Measurements from ENCODE around the gene IL12RB2. TPM values are rescaled to one million over a fixed set of nuclear protein-coding genes. Genes with fewer than 3 reads are reported as not detected.

The IL12RB2 gene
- not detected in 2 replicates for total RNA-seq (2014; rRNA removed; shearing (Covaris generic))

- no peak for DNase-seq (ENCODE audit: low spot score)
- in situ Hi-C loops (cut with HindIII; ENCODE audit: low sequenced_read_pairs) = no loop called here
Measured at GRCh38 chr1:67307251-67308060, at the start of gene IL12RB2. Gene IL12RB2 (plus strand): TSS chr1:67307873. CDS start chr1:67320369, 12,496 bp downstream.

- no peak for DNase-seq (ENCODE audit: low spot score)
- in situ Hi-C loops (cut with HindIII; ENCODE audit: low sequenced_read_pairs) = loop anchor here (10.0 kb wide), 1 partner anchor 83 kb away; no protein-coding TSS in a partner anchor
Measured at GRCh38 chr1:67261680-67262079, 46.0 kb upstream of the IL12RB2 start.

GRCh38 chr1:67262735-67263134, 44.9 kb upstream of the IL12RB2 start:
- in situ Hi-C loops (cut with HindIII; ENCODE audit: low sequenced_read_pairs) = loop anchor here (10.0 kb wide), 1 partner anchor 82 kb away; no protein-coding TSS in a partner anchor
- no peak for DNase-seq (ENCODE audit: low spot score)

GRCh38 chr1:67264152-67264551, 43.5 kb upstream of the IL12RB2 start:
- in situ Hi-C loops (cut with HindIII; ENCODE audit: low sequenced_read_pairs) = loop anchor here (10.0 kb wide), 1 partner anchor 81 kb away; no protein-coding TSS in a partner anchor
- DNase-seq (ENCODE audit: low spot score) = no peak

- in situ Hi-C loops (cut with HindIII; ENCODE audit: low sequenced_read_pairs) = loop anchor here (10.0 kb wide), 1 partner anchor 80 kb away; no protein-coding TSS in a partner anchor
- DNase-seq (ENCODE audit: low spot score) = no peak
Measured at GRCh38 chr1:67264899-67265298, 42.8 kb upstream of the IL12RB2 start.

GRCh38 chr1:67269061-67269460, 38.6 kb upstream of the IL12RB2 start:
- peak; percentile 1 for DNase-seq (ENCODE audit: low spot score)
- in situ Hi-C loops (cut with HindIII; ENCODE audit: low sequenced_read_pairs) = loop anchor here (10.0 kb wide), 1 partner anchor 76 kb away; no protein-coding TSS in a partner anchor

- in situ Hi-C loops (cut with HindIII; ENCODE audit: low sequenced_read_pairs) = no loop called here
Measured at GRCh38 chr1:67270541-67270940, 37.1 kb upstream of the IL12RB2 start.

GRCh38 chr1:67273591-67273990, 34.1 kb upstream of the IL12RB2 start:
- in situ Hi-C loops (cut with HindIII; ENCODE audit: low sequenced_read_pairs) = no loop called here
- no peak for DNase-seq (ENCODE audit: low spot score)

More at GRCh38 chr1:67270541-67270940, 37.1 kb upstream of the IL12RB2 start:
- no peak for DNase-seq (ENCODE audit: low spot score)

- in situ Hi-C loops (cut with HindIII; ENCODE audit: low sequenced_read_pairs) = no loop called here
- no peak for DNase-seq (ENCODE audit: low spot score)
Measured at GRCh38 chr1:67274623-67275325, 32.9 kb upstream of the IL12RB2 start.

- no peak for DNase-seq (ENCODE audit: low spot score)
- in situ Hi-C loops (cut with HindIII; ENCODE audit: low sequenced_read_pairs) = no loop called here
Measured at GRCh38 chr1:67280696-67281095, 27.0 kb upstream of the IL12RB2 start.

- no peak for DNase-seq (ENCODE audit: low spot score)
- in situ Hi-C loops (cut with HindIII; ENCODE audit: low sequenced_read_pairs) = no loop called here
Measured at GRCh38 chr1:67281244-67281643, 26.4 kb upstream of the IL12RB2 start.

GRCh38 chr1:67285780-67286488, 21.7 kb upstream of the IL12RB2 start:
- in situ Hi-C loops (cut with HindIII; ENCODE audit: low sequenced_read_pairs) = no loop called here
- no peak for DNase-seq (ENCODE audit: low spot score)

- DNase-seq (ENCODE audit: low spot score) = no peak
- in situ Hi-C loops (cut with HindIII; ENCODE audit: low sequenced_read_pairs) = no loop called here
Measured at GRCh38 chr1:67290236-67290635, 17.4 kb upstream of the IL12RB2 start.

- in situ Hi-C loops (cut with HindIII; ENCODE audit: low sequenced_read_pairs) = no loop called here
- DNase-seq (ENCODE audit: low spot score) = no peak
Measured at GRCh38 chr1:67294836-67295617, 12.6 kb upstream of the IL12RB2 start.

- in situ Hi-C loops (cut with HindIII; ENCODE audit: low sequenced_read_pairs) = no loop called here
- no peak for DNase-seq (ENCODE audit: low spot score)
Measured at GRCh38 chr1:67298762-67299161, 8.9 kb upstream of the IL12RB2 start.

GRCh38 chr1:67299296-67299695, 8.4 kb upstream of the IL12RB2 start:
- DNase-seq (ENCODE audit: low spot score) = no peak
- in situ Hi-C loops (cut with HindIII; ENCODE audit: low sequenced_read_pairs) = no loop called here

GRCh38 chr1:67300561-67300960, 7.1 kb upstream of the IL12RB2 start:
- no peak for DNase-seq (ENCODE audit: low spot score)
- in situ Hi-C loops (cut with HindIII; ENCODE audit: low sequenced_read_pairs) = no loop called here

- no peak for DNase-seq (ENCODE audit: low spot score)
- in situ Hi-C loops (cut with HindIII; ENCODE audit: low sequenced_read_pairs) = no loop called here
Measured at GRCh38 chr1:67304023-67304422, 3.6 kb upstream of the IL12RB2 start.

GRCh38 chr1:67306547-67306946, 1.1 kb upstream of the IL12RB2 start:
- in situ Hi-C loops (cut with HindIII; ENCODE audit: low sequenced_read_pairs) = no loop called here
- DNase-seq (ENCODE audit: low spot score) = no peak

Measured in G401 (cell line).